NT2/D1 (cell line): ENCODE measurements around the gene MKS1.

Source experiments
- DNase-seq: peaks from one replicate; pipeline ENCODE4 v3.0.0-alpha.2; 2011; ENCODE audit warnings: low read depth, low spot score
- H3K27me3 ChIP-seq: 2 replicates; pipeline ENCODE4 v1.6.0; 2011; ENCODE audit warnings: mild to moderate bottlenecking; ENCODE audit not compliant: insufficient read length, insufficient read depth
- H3K36me3 ChIP-seq: 2 replicates; pipeline ENCODE4 v1.6.1; 2011; ENCODE audit warnings: mild to moderate bottlenecking, low read length, mixed read lengths; ENCODE audit not compliant: insufficient read depth, insufficient read length
- H3K4me1 ChIP-seq: 2 replicates; pipeline ENCODE4 v1.5.1; 2011; ENCODE audit not compliant: insufficient read depth, insufficient read length
- H3K4me3 ChIP-seq: 2 replicates; pipeline ENCODE4 v1.5.1; 2011; ENCODE audit warnings: low read depth; ENCODE audit not compliant: insufficient read length
- H3K9ac ChIP-seq: 2 replicates; pipeline ENCODE4 v1.6.0; 2011; ENCODE audit warnings: low read depth; ENCODE audit not compliant: insufficient read length
- H3K9me3 ChIP-seq: 2 replicates; pipeline ENCODE4 v1.5.1; 2011; ENCODE audit warnings: mild to moderate bottlenecking, low read length; ENCODE audit not compliant: insufficient read depth
- SUZ12 ChIP-seq: IDR thresholded peaks from 2 replicates; pipeline ENCODE4 v1.6.1; 2011; ENCODE audit not compliant: insufficient read length, insufficient read depth; ENCODE audit errors: extremely low read depth
- YY1 ChIP-seq: IDR thresholded peaks from 2 replicates; pipeline ENCODE4 v1.6.1; 2011; ENCODE audit not compliant: insufficient read length, insufficient read depth
- ZNF274 ChIP-seq: IDR thresholded peaks from 2 replicates; pipeline ENCODE4 v1.6.1; 2011; ENCODE audit warnings: mild to moderate bottlenecking, low read depth, low read length

MKS1 gene

GRCh38 chr17:58156839-58157803, 61.9 kb downstream of the MKS1 start:
- H3K9me3 ChIP-seq: no peaks in the 10 kb centered on the region
- H3K4me1 ChIP-seq: no peaks in the 10 kb centered on the region
- peaks cover 12% of the 10 kb centered on the region for H3K27me3 ChIP-seq
- peak overlapping the region; percentile 91 for H3K9ac ChIP-seq
- DNase-seq: no peak
- TF ChIP-seq YY1 (no peak), ZNF274 (no peak), SUZ12 (no peak)
- peak overlapping the region; percentile 67 for H3K4me3 ChIP-seq
- no peaks in the 10 kb centered on the region for H3K36me3 ChIP-seq
